CD4-positive, alpha-beta T cell treated with Interferon gamma for 1 hour (primary cell): ENCODE results near the gene CTBP1.

Experiments used
- DNase-seq: peaks from one replicate; pipeline ENCODE4 v3.0.0-alpha.2; 2020

Gene CTBP1

DNA sequence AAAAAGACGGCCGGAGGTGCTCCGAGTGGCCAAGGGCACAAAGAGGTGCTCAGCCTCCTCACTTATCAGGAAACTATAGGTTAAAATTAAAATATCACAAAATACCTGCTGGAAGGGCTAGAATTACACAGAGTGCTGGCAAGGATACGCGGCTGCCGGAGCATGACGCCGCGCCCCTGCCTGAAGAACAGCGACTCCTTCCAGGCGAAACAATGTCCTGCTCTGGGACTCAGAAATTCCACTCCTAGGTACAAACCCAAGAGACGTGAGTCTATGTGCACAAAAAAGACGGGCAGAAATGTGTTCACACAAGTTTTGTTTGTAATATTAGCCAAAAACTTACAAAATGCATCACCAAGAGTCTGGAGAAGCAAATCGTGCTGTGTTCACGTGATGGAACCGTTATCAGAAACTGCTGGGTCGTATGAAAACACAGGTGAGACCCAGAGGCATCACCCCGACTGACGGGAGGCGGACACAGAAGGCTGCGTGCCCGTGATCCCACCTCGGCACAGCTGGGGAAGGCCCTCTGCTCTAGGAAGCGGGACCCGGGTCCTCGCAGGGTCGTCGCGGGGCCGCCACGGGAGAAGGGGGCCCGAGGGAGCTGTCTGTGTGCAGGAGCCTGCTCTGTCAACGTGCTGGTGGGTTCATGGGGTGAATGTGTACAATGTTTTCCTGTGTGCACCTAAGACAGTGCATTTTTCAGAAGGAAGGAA is 27.6 kb downstream of the CTBP1 start:
- DNase-seq = no peak

DNA sequence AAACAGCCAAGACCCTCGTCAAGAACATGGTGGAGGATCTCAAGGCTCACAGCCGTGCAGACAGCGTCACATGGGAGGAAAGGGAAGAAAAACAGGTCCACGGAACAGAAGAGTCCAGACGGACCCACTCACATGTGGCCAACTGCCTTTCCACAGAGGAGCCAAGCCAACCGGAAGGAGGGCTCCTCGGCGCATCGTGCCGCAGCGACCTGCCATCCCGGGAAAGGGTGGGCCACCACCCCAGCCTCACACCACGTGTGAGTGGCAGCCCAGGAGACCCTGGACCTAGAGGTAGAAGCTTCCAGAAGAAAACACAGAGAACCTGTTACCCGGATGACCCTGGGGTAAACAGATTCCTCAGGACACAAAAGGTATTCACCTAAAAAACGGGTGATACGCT is 28.4 kb downstream of the CTBP1 start:
- no peak for DNase-seq

DNA sequence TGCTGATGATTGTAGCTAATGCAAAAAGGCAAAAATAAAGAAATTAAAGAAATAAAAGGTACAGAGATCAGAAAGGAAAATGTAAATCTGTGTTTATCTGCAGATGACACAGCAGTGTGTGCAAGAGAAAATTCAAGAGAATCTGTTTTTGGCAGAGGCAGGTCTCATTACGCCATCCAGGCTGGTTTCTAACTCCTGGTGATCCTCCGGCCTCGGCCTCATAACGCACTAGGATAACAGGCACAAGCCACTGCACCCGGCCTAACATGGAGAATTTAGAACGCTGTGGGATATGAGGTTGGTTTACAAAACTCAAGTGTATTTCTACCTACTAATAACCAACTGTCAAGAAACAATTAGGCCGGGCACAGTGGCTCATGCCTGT is 29.4 kb downstream of the CTBP1 start:
- DNase-seq = no peak

- peak; percentile 20 for DNase-seq
Observed at GRCh38 chr4:1218634-1219565, 30.0 kb downstream of the CTBP1 start.

GRCh38 chr4:1217366-1217765 is 31.6 kb downstream of the CTBP1 start:
- no peak for DNase-seq

- DNase-seq = peak; percentile 45
Observed at GRCh38 chr4:1216869-1217294, 32.0 kb downstream of the CTBP1 start.

DNA sequence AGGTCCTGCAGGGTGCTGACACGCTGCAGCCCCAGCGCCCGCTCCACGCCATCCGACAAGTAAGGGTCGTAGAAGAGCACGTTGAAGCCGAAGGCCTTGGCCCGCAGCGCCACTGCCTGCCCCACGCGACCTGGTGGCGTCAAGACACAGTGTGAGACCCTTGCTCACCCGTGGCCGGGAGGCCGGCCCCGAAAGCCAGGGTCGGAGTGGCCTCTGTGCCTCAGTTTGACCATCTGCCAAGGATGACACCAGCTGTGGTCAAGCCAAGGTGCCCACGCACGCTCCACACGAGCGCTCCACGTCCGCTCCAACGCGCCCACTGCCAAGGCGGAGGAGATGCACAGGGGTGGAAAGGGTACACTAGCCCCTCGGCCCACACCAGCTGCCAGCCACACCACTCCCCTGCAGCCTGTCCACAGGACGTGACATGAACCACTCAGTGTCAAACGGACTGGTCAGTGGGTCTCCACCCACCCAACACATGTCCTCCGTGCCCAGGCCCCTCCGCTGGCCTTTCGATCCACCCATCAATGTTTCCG is 32.8 kb downstream of the CTBP1 start:
- no peak for DNase-seq

DNA sequence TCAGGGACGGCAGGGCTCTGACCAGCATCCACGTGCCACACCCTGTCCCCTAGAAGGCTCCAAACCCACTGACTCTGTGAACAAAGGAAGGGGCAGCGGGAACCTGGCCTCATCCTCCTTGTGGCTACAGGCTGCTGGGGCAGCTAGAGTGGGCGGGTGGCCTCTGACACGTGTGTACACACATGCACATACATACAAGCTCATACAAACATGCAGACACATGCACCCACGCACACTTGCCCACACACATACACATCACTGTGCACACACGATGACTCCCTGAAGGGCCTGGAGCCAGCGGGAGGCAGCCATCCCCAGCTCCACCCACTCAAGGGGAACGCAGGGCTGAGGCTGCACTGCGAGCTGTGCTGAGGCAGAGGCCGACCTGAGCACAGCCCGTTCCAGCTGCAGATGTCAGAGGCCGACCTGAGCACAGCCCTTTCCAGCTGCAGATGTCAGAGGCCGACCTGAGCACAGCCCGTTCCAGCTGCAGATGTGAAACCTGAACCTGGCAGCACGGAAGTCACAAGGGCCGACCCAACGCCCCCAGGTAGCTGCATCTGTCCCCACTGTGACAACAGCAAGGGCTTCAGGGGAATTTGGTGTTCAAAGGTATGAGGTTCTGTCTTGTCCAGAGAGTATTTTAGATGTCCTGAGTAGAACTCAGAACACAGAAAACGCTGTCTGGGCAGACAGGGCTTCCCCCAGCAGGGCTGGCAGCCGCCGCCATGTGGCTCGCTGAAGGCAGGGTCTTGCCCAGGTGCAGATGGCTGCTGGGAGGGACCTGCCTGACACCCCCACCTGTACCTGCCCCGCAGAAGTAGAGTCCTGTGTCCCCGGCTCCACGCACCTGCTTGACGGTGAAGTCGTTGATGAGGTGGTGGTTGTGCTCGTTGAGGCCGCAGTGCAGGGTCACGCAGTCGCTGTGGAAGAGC is 33.5 kb downstream of the CTBP1 start:
- peak; percentile 9 for DNase-seq

GRCh38 chr4:1214101-1215095 is 34.5 kb downstream of the CTBP1 start:
- DNase-seq = no peak

DNA sequence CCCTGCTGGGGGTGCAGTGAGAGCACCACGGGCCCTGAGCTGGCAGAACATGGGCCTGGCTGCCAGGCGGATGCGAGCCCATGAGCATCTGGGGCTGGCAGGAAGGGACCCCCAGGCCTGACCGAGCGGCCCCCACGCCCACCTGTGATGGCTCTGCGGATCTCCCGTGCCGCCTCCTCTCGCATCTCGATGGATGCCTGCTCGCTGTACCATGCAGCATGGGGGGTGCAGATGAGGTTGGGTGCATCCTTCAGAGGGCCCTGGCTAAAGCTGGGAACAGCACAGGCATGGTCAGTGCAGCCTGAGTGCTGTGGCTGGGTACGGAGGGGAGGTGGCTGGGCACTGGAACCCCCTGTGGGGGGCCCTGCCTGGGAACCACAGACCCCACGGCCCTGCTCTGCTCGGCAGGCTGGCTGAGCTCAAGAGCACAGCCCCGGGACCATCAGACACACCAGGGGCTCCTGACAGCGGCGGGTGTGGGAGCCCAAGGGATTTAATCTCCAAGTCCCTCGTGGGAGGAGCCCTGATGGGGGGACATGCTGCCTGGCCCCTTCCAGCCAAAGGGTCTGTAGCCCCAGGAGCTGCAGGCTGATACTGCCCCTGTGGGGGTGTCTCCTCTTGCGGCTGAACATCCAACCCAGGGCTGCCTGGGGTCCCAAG is 35.5 kb downstream of the CTBP1 start:
- no peak for DNase-seq

DNA sequence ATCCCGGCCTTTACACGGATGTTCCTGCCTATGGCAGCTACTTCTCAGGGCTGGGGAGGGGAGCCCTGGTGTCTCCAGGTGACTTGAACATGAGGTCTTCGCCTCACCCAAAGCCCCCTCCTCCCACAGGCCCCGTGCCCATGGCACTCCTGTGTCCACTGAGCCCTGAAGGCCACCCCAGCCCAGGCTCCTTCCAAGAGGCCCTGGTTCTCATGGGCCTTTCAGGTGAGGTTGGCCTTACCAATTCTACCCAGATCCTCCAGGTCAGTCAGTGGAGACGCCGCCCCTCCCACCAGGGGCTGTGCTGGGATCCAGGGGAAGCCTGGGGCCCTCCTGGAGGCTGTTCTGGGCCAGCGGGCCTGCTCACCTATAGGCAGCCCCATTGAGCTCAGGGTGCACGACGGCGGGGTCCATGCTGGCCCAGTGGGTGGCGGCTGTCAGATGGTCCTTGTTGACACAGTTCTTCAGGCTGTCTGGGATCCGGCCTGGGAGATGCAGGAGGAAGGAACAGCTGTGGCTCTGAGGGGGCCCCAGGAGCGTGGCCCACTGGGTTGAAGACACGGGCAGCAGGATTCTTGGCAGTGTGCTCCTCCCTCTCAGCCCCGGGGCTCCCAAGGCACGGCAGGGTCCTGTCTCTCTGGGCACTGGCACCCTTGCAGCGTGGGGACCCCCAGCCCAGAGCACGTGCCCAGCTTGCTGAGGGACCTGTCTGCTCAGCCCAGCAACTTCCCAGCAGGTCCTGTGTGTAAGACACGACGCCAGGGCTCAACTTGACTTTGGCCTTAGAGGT is 36.2 kb downstream of the CTBP1 start:
- no peak for DNase-seq

GRCh38 chr4:1211891-1212545 is 36.9 kb downstream of the CTBP1 start:
- no peak for DNase-seq

DNA sequence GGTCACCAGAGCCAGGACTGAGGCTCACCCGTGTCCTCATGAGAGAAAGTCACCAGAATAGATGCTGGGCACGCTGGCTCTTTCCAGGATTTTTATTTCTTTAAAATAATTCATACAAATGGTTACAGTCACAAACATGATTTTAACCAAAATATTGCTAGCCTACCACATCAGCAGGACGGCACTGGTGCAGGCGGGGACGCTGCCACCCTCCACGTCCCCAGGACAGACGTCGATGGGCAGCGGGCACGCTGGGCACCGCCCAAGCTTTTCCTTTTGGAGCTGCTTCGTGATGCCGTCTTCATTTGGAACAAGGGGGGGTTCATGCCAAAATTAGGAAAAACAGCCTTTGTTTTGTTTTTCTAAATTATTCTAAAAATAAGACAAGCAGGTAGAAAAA is 37.6 kb downstream of the CTBP1 start:
- DNase-seq = no peak

DNA sequence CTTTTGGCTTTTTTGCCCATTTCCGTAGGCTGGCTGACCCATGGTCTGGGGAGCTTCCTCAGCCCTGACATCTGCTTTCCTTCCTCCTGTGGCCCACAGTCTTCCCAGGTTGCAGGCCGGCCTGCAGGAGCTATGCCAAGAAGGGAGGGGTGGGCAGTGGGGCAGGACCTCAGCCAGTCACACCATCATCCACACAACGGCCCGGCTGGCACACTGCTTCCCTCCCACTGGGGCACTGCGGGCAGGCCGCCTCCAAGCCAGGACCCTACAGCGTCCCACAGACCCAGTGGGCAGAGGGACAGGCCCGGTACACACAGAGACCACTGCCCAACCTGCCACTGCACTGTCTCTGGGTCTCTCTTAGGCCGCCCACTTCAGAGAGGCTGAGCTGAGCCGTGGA is 38.0 kb downstream of the CTBP1 start:
- DNase-seq = no peak

DNA sequence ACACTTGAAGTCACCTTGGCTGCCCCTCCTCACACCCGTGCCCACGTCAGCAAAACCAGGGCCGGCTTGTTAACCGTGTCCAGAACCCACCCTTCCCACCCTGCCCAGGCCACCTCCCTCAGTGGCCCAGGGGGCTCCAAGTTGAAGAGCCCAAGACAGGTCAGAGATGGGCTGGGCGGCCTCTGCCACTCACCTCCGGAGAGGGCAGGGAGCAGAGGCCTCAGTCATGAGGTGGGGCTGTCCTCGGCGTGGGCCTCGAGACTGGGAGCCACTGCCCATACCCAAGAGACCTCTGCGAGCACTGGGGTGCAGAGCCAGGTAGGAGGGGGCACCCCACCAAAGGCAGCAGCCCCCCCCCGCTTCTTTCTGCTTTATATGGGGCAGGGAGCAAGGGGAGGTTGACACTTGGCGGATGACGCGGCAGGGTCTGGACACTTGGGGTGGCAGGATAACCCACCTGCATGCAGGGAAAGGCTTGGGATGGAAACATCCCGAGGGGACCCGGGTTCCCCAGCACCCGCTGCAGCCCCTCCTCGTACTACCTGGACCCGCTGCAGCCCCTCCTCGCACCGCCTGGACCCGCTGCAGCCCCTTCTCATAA is 38.6 kb downstream of the CTBP1 start:
- DNase-seq = no peak

DNA sequence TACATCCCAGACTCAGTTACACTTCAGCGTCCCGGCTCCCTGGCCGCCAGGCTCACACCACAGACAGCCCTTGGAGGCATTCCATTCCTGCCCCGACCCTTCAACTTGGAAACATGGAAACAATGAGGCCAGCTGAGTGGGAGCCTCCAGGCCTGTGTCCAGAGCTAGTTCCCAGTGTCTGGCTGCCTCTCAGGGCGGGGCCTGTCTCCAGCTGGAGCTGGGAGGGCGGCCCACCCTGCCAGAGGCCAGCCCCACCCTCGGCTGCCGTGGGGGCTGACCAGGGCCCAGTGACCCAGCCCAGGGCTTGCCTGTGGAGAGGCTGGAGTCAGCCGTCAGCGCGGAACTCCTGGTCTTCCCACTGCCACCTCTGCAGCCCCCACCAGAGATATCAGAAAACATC is 39.1 kb downstream of the CTBP1 start:
- no peak for DNase-seq

GRCh38 chr4:1208970-1209704 is 39.8 kb downstream of the CTBP1 start:
- DNase-seq = no peak

DNA sequence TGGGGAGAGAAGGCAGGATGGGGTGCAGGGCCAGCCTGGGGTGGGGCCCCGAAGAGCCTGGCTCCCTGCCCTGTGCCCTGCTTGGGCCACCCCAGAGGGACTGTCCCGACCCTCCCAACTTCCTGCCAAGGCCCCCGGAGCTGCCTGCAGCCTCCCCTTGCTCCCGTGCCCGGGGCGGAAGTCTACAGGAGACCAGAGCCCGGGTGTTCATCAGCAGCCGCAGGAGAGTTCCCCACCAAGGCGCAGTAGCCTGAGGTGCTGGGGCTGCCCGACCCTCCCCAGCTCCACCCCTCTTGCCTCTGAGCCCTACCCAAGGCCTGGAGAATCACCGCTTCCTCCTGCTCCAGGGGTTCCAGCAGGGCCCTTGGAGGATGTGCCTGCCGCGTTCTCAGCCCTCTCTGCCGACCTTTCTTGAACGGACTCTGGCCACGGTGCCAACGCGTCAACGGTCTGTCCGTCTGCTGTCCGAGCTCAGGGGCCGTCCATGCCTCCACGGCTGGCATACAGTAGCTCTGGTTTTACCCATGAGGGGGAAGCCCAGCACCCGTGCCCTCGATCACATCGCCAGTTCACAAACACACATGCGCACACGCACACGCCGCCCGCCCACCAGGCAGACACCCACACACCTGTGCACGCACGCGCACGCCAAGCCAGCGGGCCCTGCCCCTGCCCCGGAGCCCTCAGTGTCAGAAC is 40.5 kb downstream of the CTBP1 start:
- DNase-seq = no peak
